ENCODE results near the gene C1orf50.

The C1orf50 gene

GRCh38 chr1:42741706-42742105 is 25.3 kb upstream of the C1orf50 start:
- no peak overlapping the region for H3K27ac ChIP-seq
- no peak for TF ChIP-seq ZFX (IDR thresholded peaks at IDR 0.05; ENCODE audit: borderline replicate concordance)
- TF ChIP-seq CTCF (IDR thresholded peaks at IDR 0.05) = no peak

GRCh38 chr1:42742141-42742540 is 24.9 kb upstream of the C1orf50 start:
- TF ChIP-seq ZFX (IDR thresholded peaks at IDR 0.05; ENCODE audit: borderline replicate concordance) = no peak
- no peak for TF ChIP-seq CTCF (IDR thresholded peaks at IDR 0.05)
- no peak overlapping the region for H3K27ac ChIP-seq

- H3K27ac ChIP-seq = no peak overlapping the region
- TF ChIP-seq CTCF (IDR thresholded peaks at IDR 0.05) (no peak), ZFX (IDR thresholded peaks at IDR 0.05; ENCODE audit: borderline replicate concordance) (no peak)
Measured at GRCh38 chr1:42742617-42743316, 24.3 kb upstream of the C1orf50 start.

- no peak overlapping the region for H3K27ac ChIP-seq
- no peak for TF ChIP-seq CTCF (IDR thresholded peaks at IDR 0.05)
- TF ChIP-seq ZFX (IDR thresholded peaks at IDR 0.05; ENCODE audit: borderline replicate concordance) = no peak
Measured at GRCh38 chr1:42743317-42744147, 23.5 kb upstream of the C1orf50 start.

- TF ChIP-seq CTCF (IDR thresholded peaks at IDR 0.05) = no peak
- TF ChIP-seq ZFX (IDR thresholded peaks at IDR 0.05; ENCODE audit: borderline replicate concordance) = no peak
- no peak overlapping the region for H3K27ac ChIP-seq
Measured at GRCh38 chr1:42744148-42744413, 23.0 kb upstream of the C1orf50 start.

GRCh38 chr1:42745851-42746250 is 21.2 kb upstream of the C1orf50 start:
- TF ChIP-seq CTCF (IDR thresholded peaks at IDR 0.05) (no peak), ZFX (IDR thresholded peaks at IDR 0.05; ENCODE audit: borderline replicate concordance) (no peak)
- H3K27ac ChIP-seq = no peak overlapping the region

- no peak overlapping the region for H3K27ac ChIP-seq
- TF ChIP-seq ZFX (IDR thresholded peaks at IDR 0.05; ENCODE audit: borderline replicate concordance) (no peak), CTCF (IDR thresholded peaks at IDR 0.05) (no peak)
Measured at GRCh38 chr1:42746436-42747105, 20.5 kb upstream of the C1orf50 start.

All from 22Rv1 (cell line).